WTC11 (cell line): ENCODE measurements around the gene RGS2. TPM values are rescaled to one million over a fixed set of nuclear protein-coding genes. Genes with fewer than 3 reads are reported as not detected.

Experiments used
- ATAC-seq: fragments of 200-7000 bp; cut with Tn5 transposase; 2 replicates; pipeline ENCODE4 v1.10.0; 2021; ENCODE audit warnings: mild to moderate bottlenecking, moderate library complexity
- CTCF ChIA-PET: fragments of 300-600 bp; sonication (Branson Sonifier 250); formaldehyde crosslinking; loops from one replicate; lab custom pipeline; 2021; ENCODE audit warnings: antibody characterized with exemption; lab: Charles Lee
- POLR2A ChIA-PET: fragments of 350-600 bp; sonication (Branson Sonifier 250); formaldehyde crosslinking; loops from one replicate; lab custom pipeline; 2021; ENCODE audit warnings: antibody characterized with exemption; lab: Charles Lee
- DNase-seq: peaks from one replicate; pipeline ENCODE4 v3.0.0; 2021; ENCODE audit warnings: low spot score
- H3K27ac Mint-ChIP-seq: 2 replicates; pipeline ENCODE4 v1.8.0; 2021; ENCODE audit warnings: mixed read lengths
- H3K27me3 Mint-ChIP-seq: 2 replicates; pipeline ENCODE4 v1.8.0; 2021; ENCODE audit warnings: low read depth, mild to moderate bottlenecking, moderate library complexity, mixed read lengths
- H3K36me3 Mint-ChIP-seq: 2 replicates; pipeline ENCODE4 v1.8.0; 2021; ENCODE audit warnings: mixed read lengths
- H3K4me1 Mint-ChIP-seq: 2 replicates; pipeline ENCODE4 v1.8.0; 2022; ENCODE audit warnings: mixed read lengths
- H3K4me3 Mint-ChIP-seq: 2 replicates; pipeline ENCODE4 v1.8.0; 2021; ENCODE audit warnings: mild to moderate bottlenecking, moderate library complexity, mixed read lengths
- H3K9me3 Mint-ChIP-seq: 2 replicates; pipeline ENCODE4 v1.8.0; 2021; ENCODE audit warnings: mixed read lengths
- ATF1 ChIP-seq: sonication (generic); formaldehyde crosslinking; IDR thresholded peaks from 2 replicates; pipeline ENCODE4 v1.8.1; 2023; ENCODE audit warnings: mild to moderate bottlenecking, moderate library complexity, missing genetic modification reagents
- CREB1 ChIP-seq: sonication (generic); formaldehyde crosslinking; IDR thresholded peaks from 2 replicates; pipeline ENCODE4 v1.8.0; 2023; ENCODE audit warnings: mild to moderate bottlenecking, missing genetic modification reagents
- FOXK1 ChIP-seq: sonication (generic); formaldehyde crosslinking; IDR thresholded peaks from 2 replicates; pipeline ENCODE4 v1.8.0; 2022; ENCODE audit warnings: mild to moderate bottlenecking, moderate library complexity, missing genetic modification reagents
- FOXP1 ChIP-seq: sonication (generic); formaldehyde crosslinking; IDR thresholded peaks from 2 replicates; pipeline ENCODE4 v1.8.0; 2022; ENCODE audit warnings: missing genetic modification reagents, mild to moderate bottlenecking, moderate library complexity, borderline replicate concordance
- GRHL2 ChIP-seq: fragments of 250-450 bp; sonication (Bioruptor Pico); IDR thresholded peaks from 2 replicates; pipeline ENCODE4 v1.8.0; 2022; ENCODE audit warnings: mild to moderate bottlenecking, moderate library complexity; ENCODE audit not compliant: insufficient replicate concordance, severe bottlenecking
- IRF2 ChIP-seq: sonication (generic); formaldehyde crosslinking; IDR thresholded peaks from 2 replicates; pipeline ENCODE4 v1.8.0; 2022; ENCODE audit warnings: low read depth, missing genetic modification reagents, borderline replicate concordance
- NFYB ChIP-seq: sonication (generic); formaldehyde crosslinking; conservative IDR thresholded peaks from 2 replicates; pipeline ENCODE4 v1.8.0; 2022; ENCODE audit warnings: low read depth, missing genetic modification reagents
- SOX15 ChIP-seq: fragments of 250-450 bp; sonication (Bioruptor Pico); IDR thresholded peaks from 2 replicates; pipeline ENCODE4 v1.9.0; 2021; ENCODE audit warnings: mild to moderate bottlenecking
- TCF7 ChIP-seq: sonication (generic); formaldehyde crosslinking; IDR thresholded peaks from 2 replicates; pipeline ENCODE4 v1.8.0; 2022; ENCODE audit warnings: mild to moderate bottlenecking, low read depth, missing genetic modification reagents, moderate library complexity
- ZNF232 ChIP-seq: sonication (generic); formaldehyde crosslinking; IDR thresholded peaks from 2 replicates; pipeline ENCODE4 v1.8.0; 2022; ENCODE audit warnings: mild to moderate bottlenecking, missing genetic modification reagents
- ZNF263 ChIP-seq: sonication (generic); formaldehyde crosslinking; IDR thresholded peaks from 2 replicates; pipeline ENCODE4 v1.8.1; 2022; ENCODE audit warnings: low read depth, mild to moderate bottlenecking, moderate library complexity, missing genetic modification reagents
- ZNF416 ChIP-seq: fragments of 250-450 bp; sonication (Bioruptor Pico); IDR thresholded peaks from 2 replicates; pipeline ENCODE4 v1.9.0; 2021; ENCODE audit warnings: mild to moderate bottlenecking, inconsistent platforms
- total RNA-seq: library from RNA; stranded (reverse); gene quantifications from 3 replicates; pipeline ENCODE4 v1.2.3, GENCODE V29; 2021
- TF ChIP-seq, protein P1 (sequence below): sonication (generic); formaldehyde crosslinking; IDR thresholded peaks from 2 replicates; pipeline ENCODE4 v1.8.1; 2023; ENCODE audit warnings: mild to moderate bottlenecking, moderate library complexity, missing genetic modification reagents
- TF ChIP-seq, protein P2 (sequence below): fragments of 250-450 bp; sonication (Bioruptor Pico); conservative IDR thresholded peaks from 2 replicates; pipeline ENCODE4 v1.9.0; 2021; ENCODE audit warnings: mild to moderate bottlenecking
- TF ChIP-seq, protein P3 (sequence below): sonication (generic); formaldehyde crosslinking; IDR thresholded peaks from 2 replicates; pipeline ENCODE4 v1.8.0; 2023; ENCODE audit warnings: missing genetic modification reagents
- TF ChIP-seq, protein P4 (sequence below): sonication (generic); formaldehyde crosslinking; IDR thresholded peaks from 2 replicates; pipeline ENCODE4 v1.8.1; 2023; ENCODE audit warnings: mild to moderate bottlenecking, missing genetic modification reagents, moderate library complexity
- TF ChIP-seq, protein P5 (sequence below): sonication (generic); formaldehyde crosslinking; IDR thresholded peaks from 2 replicates; pipeline ENCODE4 v1.8.0; 2023; ENCODE audit warnings: missing genetic modification reagents, mild to moderate bottlenecking, borderline replicate concordance
- TF ChIP-seq, protein P6 (sequence below): fragments of 250-450 bp; sonication (Bioruptor Pico); IDR thresholded peaks from 2 replicates; pipeline ENCODE4 v1.9.0; 2021; ENCODE audit warnings: mild to moderate bottlenecking, borderline replicate concordance
- TF ChIP-seq, protein P7 (sequence below): sonication (generic); formaldehyde crosslinking; IDR thresholded peaks from 2 replicates; pipeline ENCODE4 v1.8.1; 2022; ENCODE audit warnings: low read depth, missing genetic modification reagents, borderline replicate concordance

The RGS2 gene
- total RNA-seq, 1 experiment from 2014 or later, result 13.1 TPM

DNA sequence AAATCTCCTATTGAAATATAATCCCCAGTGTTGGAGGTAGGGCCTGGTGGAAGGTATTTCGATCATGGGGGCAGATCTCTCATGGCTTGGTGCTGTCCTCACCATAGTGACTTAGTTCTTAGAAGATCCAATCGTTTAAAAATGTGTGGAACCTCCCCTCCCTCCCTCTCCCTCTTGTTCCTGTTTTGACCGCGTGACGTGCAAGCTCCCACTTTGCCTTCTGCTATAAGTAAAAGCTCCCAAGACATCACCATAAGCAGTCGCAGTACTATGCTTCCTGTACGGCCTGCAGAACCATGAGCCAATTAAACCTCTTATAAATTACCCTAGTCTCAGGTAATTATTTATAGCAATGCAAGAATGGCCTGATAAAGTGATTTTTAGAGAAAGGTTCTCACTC is 10.9 kb upstream of the RGS2 start (continued):
- TF ChIP-seq, protein P1, sequence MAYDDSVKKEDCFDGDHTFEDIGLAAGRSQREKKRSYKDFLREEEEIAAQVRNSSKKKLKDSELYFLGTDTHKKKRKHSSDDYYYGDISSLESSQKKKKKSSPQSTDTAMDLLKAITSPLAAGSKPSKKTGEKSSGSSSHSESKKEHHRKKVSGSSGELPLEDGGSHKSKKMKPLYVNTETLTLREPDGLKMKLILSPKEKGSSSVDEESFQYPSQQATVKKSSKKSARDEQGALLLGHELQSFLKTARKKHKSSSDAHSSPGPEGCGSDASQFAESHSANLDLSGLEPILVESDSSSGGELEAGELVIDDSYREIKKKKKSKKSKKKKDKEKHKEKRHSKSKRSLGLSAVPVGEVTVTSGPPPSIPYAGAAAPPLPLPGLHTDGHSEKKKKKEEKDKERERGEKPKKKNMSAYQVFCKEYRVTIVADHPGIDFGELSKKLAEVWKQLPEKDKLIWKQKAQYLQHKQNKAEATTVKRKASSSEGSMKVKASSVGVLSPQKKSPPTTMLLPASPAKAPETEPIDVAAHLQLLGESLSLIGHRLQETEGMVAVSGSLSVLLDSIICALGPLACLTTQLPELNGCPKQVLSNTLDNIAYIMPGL (CRISPR knock-in tag), result no peak
- TF ChIP-seq IRF2 (CRISPR knock-in tag) (no peak), GRHL2 (no peak), ATF1 (CRISPR knock-in tag) (no peak), SOX15 (CRISPR knock-in tag) (no peak)

DNA sequence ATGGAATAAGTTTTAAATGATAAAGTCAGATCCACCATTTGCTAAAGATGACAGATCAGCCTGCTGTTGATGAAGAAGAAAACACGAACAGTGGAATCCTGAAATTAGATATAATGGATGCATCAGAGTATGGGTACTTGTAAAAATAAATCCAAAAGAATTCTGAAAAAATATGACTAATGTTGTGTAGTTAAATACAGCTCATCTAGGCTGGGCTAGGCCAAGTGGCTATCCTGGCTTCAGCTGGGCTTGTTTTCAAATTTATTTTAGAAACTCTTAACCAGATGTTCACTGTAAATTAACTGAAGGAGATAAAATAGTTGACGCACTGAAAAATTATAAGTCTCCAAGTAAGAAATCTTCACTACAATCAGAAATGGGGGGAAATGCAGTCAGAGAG is 7.4 kb upstream of the RGS2 start:
- CTCF ChIA-PET, result no interaction called here
- no peaks in the 10 kb centered on the region for H3K27me3 Mint-ChIP-seq
- ATAC-seq (no peak), DNase-seq (no peak)
- peaks cover 3% of the 10 kb centered on the region; the same call in 1 of the 2 replicates for H3K4me1 Mint-ChIP-seq
- TF ChIP-seq, protein P2, sequence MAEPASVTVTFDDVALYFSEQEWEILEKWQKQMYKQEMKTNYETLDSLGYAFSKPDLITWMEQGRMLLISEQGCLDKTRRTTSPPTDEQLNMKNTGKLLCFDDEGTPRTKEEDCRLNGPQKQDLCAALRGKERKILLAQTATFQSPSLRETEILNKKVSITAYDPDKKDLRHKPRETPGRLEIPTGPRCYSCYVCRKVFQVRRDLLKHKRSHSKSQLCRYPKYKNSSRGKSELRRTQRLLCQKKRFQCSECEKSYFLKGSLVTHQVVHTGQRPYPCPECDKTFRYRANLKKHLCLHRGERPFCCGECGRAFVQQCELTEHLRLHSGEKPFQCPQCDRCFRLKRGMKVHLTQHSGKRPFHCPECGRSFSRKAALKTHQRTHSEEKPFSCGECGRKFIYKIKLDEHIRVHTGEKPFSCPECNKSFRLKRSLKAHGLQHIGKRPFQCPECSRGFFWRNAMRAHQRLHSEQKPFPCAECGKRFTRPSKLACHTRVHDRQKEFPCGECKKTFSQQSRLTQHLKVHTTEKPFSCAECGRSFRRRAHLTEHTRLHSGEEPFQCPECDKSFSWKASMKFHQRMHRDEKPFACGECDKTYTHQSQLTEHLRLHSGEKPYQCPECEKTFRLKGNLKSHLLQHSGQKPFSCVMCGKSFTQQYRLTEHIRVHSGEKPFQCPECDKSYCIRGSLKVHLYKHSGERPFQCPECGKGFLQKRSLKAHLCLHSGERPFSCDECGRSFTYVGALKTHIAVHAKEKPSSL, result no peak
- TF ChIP-seq, protein P3, sequence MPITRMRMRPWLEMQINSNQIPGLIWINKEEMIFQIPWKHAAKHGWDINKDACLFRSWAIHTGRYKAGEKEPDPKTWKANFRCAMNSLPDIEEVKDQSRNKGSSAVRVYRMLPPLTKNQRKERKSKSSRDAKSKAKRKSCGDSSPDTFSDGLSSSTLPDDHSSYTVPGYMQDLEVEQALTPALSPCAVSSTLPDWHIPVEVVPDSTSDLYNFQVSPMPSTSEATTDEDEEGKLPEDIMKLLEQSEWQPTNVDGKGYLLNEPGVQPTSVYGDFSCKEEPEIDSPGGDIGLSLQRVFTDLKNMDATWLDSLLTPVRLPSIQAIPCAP, result no peak
- TF ChIP-seq NFYB, result no peak
- no peak for TF ChIP-seq ZNF232 (CRISPR knock-in tag)
- TF ChIP-seq, protein P4, sequence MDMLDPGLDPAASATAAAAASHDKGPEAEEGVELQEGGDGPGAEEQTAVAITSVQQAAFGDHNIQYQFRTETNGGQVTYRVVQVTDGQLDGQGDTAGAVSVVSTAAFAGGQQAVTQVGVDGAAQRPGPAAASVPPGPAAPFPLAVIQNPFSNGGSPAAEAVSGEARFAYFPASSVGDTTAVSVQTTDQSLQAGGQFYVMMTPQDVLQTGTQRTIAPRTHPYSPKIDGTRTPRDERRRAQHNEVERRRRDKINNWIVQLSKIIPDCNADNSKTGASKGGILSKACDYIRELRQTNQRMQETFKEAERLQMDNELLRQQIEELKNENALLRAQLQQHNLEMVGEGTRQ, result no peak
- TF ChIP-seq ZNF416 (CRISPR knock-in tag), result no peak
- TF ChIP-seq TCF7 (CRISPR knock-in tag), result no peak
- no peak for TF ChIP-seq FOXP1
- no peak for TF ChIP-seq IRF2 (CRISPR knock-in tag)
- no peaks in the 10 kb centered on the region for H3K36me3 Mint-ChIP-seq
- POLR2A ChIA-PET, result no interaction called here
- H3K4me3 Mint-ChIP-seq, result no peak overlapping the region
- no peak overlapping the region for H3K27ac Mint-ChIP-seq
- peaks cover 5% of the 10 kb centered on the region for H3K9me3 Mint-ChIP-seq

DNA sequence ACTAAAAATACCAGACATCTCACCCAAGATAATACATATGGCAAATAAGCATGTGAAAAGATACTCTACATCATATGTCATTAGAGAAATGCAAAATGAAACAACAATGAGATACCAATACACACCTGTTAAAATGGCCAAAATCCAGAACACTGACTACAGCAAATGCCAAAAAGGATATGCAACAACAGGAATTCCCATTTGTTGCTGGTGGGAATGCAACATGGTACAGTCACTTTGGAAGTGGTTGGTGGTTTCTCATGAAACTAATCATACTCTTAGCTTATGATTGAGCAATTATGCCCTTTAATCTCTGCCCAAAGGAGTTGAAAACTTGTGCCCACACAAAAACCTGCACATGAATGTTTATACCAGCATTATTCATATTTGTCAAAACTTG is 6.4 kb upstream of the RGS2 start:
- ChIA-PET CTCF (no interaction called here), POLR2A (no interaction called here)
- no peak overlapping the region for H3K27ac Mint-ChIP-seq
- H3K4me3 Mint-ChIP-seq, result no peak overlapping the region
- no peak for ATAC-seq
- H3K4me1 Mint-ChIP-seq, result peaks cover 5% of the 10 kb centered on the region; the same call in 1 of the 2 replicates
- no peak for DNase-seq
- no peaks in the 10 kb centered on the region for H3K36me3 Mint-ChIP-seq
- H3K27me3 Mint-ChIP-seq, result peaks cover 6% of the 10 kb centered on the region
- peaks cover 5% of the 10 kb centered on the region for H3K9me3 Mint-ChIP-seq
- TF ChIP-seq, protein P5, sequence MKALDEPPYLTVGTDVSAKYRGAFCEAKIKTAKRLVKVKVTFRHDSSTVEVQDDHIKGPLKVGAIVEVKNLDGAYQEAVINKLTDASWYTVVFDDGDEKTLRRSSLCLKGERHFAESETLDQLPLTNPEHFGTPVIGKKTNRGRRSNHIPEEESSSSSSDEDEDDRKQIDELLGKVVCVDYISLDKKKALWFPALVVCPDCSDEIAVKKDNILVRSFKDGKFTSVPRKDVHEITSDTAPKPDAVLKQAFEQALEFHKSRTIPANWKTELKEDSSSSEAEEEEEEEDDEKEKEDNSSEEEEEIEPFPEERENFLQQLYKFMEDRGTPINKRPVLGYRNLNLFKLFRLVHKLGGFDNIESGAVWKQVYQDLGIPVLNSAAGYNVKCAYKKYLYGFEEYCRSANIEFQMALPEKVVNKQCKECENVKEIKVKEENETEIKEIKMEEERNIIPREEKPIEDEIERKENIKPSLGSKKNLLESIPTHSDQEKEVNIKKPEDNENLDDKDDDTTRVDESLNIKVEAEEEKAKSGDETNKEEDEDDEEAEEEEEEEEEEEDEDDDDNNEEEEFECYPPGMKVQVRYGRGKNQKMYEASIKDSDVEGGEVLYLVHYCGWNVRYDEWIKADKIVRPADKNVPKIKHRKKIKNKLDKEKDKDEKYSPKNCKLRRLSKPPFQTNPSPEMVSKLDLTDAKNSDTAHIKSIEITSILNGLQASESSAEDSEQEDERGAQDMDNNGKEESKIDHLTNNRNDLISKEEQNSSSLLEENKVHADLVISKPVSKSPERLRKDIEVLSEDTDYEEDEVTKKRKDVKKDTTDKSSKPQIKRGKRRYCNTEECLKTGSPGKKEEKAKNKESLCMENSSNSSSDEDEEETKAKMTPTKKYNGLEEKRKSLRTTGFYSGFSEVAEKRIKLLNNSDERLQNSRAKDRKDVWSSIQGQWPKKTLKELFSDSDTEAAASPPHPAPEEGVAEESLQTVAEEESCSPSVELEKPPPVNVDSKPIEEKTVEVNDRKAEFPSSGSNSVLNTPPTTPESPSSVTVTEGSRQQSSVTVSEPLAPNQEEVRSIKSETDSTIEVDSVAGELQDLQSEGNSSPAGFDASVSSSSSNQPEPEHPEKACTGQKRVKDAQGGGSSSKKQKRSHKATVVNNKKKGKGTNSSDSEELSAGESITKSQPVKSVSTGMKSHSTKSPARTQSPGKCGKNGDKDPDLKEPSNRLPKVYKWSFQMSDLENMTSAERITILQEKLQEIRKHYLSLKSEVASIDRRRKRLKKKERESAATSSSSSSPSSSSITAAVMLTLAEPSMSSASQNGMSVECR, result no peak
- TF ChIP-seq ZNF263 (CRISPR knock-in tag) (no peak), CREB1 (CRISPR knock-in tag) (no peak), FOXK1 (CRISPR knock-in tag) (no peak)
- TF ChIP-seq, protein P6, sequence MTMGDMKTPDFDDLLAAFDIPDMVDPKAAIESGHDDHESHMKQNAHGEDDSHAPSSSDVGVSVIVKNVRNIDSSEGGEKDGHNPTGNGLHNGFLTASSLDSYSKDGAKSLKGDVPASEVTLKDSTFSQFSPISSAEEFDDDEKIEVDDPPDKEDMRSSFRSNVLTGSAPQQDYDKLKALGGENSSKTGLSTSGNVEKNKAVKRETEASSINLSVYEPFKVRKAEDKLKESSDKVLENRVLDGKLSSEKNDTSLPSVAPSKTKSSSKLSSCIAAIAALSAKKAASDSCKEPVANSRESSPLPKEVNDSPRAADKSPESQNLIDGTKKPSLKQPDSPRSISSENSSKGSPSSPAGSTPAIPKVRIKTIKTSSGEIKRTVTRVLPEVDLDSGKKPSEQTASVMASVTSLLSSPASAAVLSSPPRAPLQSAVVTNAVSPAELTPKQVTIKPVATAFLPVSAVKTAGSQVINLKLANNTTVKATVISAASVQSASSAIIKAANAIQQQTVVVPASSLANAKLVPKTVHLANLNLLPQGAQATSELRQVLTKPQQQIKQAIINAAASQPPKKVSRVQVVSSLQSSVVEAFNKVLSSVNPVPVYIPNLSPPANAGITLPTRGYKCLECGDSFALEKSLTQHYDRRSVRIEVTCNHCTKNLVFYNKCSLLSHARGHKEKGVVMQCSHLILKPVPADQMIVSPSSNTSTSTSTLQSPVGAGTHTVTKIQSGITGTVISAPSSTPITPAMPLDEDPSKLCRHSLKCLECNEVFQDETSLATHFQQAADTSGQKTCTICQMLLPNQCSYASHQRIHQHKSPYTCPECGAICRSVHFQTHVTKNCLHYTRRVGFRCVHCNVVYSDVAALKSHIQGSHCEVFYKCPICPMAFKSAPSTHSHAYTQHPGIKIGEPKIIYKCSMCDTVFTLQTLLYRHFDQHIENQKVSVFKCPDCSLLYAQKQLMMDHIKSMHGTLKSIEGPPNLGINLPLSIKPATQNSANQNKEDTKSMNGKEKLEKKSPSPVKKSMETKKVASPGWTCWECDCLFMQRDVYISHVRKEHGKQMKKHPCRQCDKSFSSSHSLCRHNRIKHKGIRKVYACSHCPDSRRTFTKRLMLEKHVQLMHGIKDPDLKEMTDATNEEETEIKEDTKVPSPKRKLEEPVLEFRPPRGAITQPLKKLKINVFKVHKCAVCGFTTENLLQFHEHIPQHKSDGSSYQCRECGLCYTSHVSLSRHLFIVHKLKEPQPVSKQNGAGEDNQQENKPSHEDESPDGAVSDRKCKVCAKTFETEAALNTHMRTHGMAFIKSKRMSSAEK (CRISPR knock-in tag), result no peak
- TF ChIP-seq, protein P7, sequence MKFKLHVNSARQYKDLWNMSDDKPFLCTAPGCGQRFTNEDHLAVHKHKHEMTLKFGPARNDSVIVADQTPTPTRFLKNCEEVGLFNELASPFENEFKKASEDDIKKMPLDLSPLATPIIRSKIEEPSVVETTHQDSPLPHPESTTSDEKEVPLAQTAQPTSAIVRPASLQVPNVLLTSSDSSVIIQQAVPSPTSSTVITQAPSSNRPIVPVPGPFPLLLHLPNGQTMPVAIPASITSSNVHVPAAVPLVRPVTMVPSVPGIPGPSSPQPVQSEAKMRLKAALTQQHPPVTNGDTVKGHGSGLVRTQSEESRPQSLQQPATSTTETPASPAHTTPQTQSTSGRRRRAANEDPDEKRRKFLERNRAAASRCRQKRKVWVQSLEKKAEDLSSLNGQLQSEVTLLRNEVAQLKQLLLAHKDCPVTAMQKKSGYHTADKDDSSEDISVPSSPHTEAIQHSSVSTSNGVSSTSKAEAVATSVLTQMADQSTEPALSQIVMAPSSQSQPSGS (CRISPR knock-in tag), result no peak
